H1 (cell line): ENCODE results near the gene ELL. TPM values are rescaled to one million over a fixed set of nuclear protein-coding genes. Genes with fewer than 3 reads are reported as not detected.

Experiments
- ATF3 ChIP-seq: IDR thresholded peaks from 2 replicates; pipeline ENCODE4 v1.6.1; 2011; ENCODE audit warnings: low read depth, mild to moderate bottlenecking, low read length; ENCODE audit not compliant: insufficient read depth
- BCL11A ChIP-seq, 2 experiments: IDR thresholded peaks; one replicate each; pipeline ENCODE4 v1.6.1; 2011; ENCODE audit warnings: low read depth in 2 of 2, low read length in 2 of 2, mild to moderate bottlenecking in 2 of 2
- CHD1 ChIP-seq: IDR thresholded peaks from 2 replicates; pipeline ENCODE4 v1.6.1; 2012; ENCODE audit warnings: low read depth, low read length, improper control_type of control experiment
- CHD7 ChIP-seq: fragments of 300-600 bp; sonication (generic); IDR thresholded peaks from 2 replicates; pipeline ENCODE4 v1.7.1; 2012; ENCODE audit warnings: low read length, moderate library complexity, mild to moderate bottlenecking, inconsistent platforms; ENCODE audit not compliant: insufficient replicate concordance
- CREB1 ChIP-seq: IDR thresholded peaks from 2 replicates; pipeline ENCODE4 v1.6.1; 2012; ENCODE audit warnings: inconsistent platforms
- EZH2 ChIP-seq: fragments of 200-600 bp; sonication (generic); IDR thresholded peaks from 2 replicates; pipeline ENCODE4 v1.7.1; 2012; ENCODE audit warnings: low read depth, mild to moderate bottlenecking, moderate library complexity, low read length, inconsistent platforms; ENCODE audit not compliant: severe bottlenecking
- GABPA ChIP-seq: IDR thresholded peaks from 2 replicates; pipeline ENCODE4 v1.6.1; 2011; ENCODE audit warnings: mild to moderate bottlenecking, low read length, moderate library complexity, borderline replicate concordance; ENCODE audit not compliant: insufficient read depth
- GTF2F1 ChIP-seq: IDR thresholded peaks from 2 replicates; pipeline ENCODE4 v1.6.1; 2012; ENCODE audit warnings: low read depth, low read length, improper control_type of control experiment, borderline replicate concordance
- RBBP5 ChIP-seq: IDR thresholded peaks from 2 replicates; pipeline ENCODE4 v1.7.1; 2012; ENCODE audit warnings: low read depth, mild to moderate bottlenecking, inconsistent platforms, low read length, moderate library complexity, borderline replicate concordance
- TBP ChIP-seq: IDR thresholded peaks from 2 replicates; pipeline ENCODE4 v1.6.1; 2011; ENCODE audit warnings: low read depth, low read length, improper control_type of control experiment
- polyA plus RNA-seq, 7 experiments: library from polyadenylated mRNA; depleted of rRNA in 3 of 7; stranded (reverse) in 5 of 7; unstranded in 2 of 7; fragments of >200 nt in 5 of 7; fragments of 200-250 nt in 2 of 7; gene quantifications; 1 replicate in 5 of 7; 2 replicates in 1 of 7; 4 replicates in 1 of 7; pipeline versions ENCODE4 v1.2.1 to v1.2.3, GENCODE V29; 2011 to 2013; ENCODE audit warnings: missing spikeins in 2 of 7, mixed read lengths in 2 of 7
- total RNA-seq: library from RNA; stranded (reverse); fragmentation: NEBNext Ultra II Directional; extraction: Animal tissue kit (Norgen Biotek cat#: 25700); gene quantifications from 2 replicates; pipeline ENCODE4 v1.2.1, GENCODE V29; 2021
- TF ChIP-seq, protein P1 (sequence below): IDR thresholded peaks from 2 replicates; pipeline ENCODE4 v1.6.1; 2012; ENCODE audit warnings: inconsistent platforms

ELL gene
- total and polyA plus RNA-seq, 2 of the 8 experiments (the other 6 are each of a cell fraction or from before 2014, with no cell fraction given), result 5.2 to 10.5 TPM

DNA sequence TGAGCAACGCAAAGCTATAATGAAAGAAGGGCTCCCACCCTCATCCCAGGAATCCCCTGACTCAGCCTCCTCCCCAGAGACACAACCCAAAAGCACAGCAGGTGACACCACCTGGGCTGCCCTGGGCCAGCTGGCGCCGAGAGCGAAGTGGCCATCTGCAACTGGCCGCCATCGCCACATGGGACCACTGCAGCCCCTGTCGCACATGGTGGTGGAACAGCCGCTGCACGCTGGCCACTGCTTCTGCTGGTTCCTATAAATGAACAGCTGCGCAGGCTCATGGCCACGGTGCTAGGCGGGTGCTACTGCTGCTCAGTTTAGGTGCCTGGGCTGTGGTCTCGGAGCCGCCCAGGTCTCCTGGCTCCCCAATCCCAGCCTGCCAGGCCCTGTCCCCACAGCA is 72.3 kb downstream of the ELL start (continued):
- TF ChIP-seq CHD7, result no peak
- TF ChIP-seq TBP, result no peak
- TF ChIP-seq ATF3, result no peak
- no peak for TF ChIP-seq GABPA
- TF ChIP-seq BCL11A (IDR thresholded peaks at IDR 0.05; ENCODE audit: low read depth in 2 of 2, low read length in 2 of 2), result no peak
- TF ChIP-seq GTF2F1, result no peak
- TF ChIP-seq, protein P1, sequence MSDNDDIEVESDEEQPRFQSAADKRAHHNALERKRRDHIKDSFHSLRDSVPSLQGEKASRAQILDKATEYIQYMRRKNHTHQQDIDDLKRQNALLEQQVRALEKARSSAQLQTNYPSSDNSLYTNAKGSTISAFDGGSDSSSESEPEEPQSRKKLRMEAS, result no peak
- TF ChIP-seq RBBP5, result no peak
- no peak for TF ChIP-seq EZH2
- no peak for TF ChIP-seq CREB1
- no peak for TF ChIP-seq CHD1
